WERI-Rb-1 (cell line): ENCODE results near the gene DOCK8.

Experiments used
- DNase-seq: peaks from one replicate; pipeline ENCODE4 v3.0.0-alpha.2; 2020
- H3K27ac ChIP-seq: fragments of 250-450 bp; sonication (Bioruptor Pico); 2 replicates; pipeline ENCODE4 v1.5.1; 2020; ENCODE audit warnings: mild to moderate bottlenecking, moderate library complexity
- H3K27me3 ChIP-seq: fragments of 250-450 bp; sonication (Bioruptor Pico); 2 replicates; pipeline ENCODE4 v1.5.1; 2021; ENCODE audit warnings: mild to moderate bottlenecking, low read depth, moderate library complexity; ENCODE audit not compliant: insufficient read depth, severe bottlenecking
- H3K36me3 ChIP-seq: fragments of 250-450 bp; sonication (Bioruptor Pico); 2 replicates; pipeline ENCODE4 v1.5.1; 2020; ENCODE audit warnings: mild to moderate bottlenecking, moderate library complexity
- H3K4me3 ChIP-seq: 2 replicates; pipeline ENCODE4 v1.5.1; 2011; ENCODE audit warnings: low read depth, mild to moderate bottlenecking, control low read depth, low read length
- H3K9me3 ChIP-seq: fragments of 250-450 bp; sonication (Bioruptor Pico); 2 replicates; pipeline ENCODE4 v1.5.1; 2021; ENCODE audit warnings: mild to moderate bottlenecking, moderate library complexity; ENCODE audit not compliant: severe bottlenecking
- CTCF ChIP-seq: IDR thresholded peaks from 2 replicates; pipeline ENCODE4 v1.5.1; 2011; ENCODE audit warnings: low read depth, mild to moderate bottlenecking, control low read depth, inconsistent platforms, low read length

DOCK8 gene

GRCh38 chr9:450561-450960 lies 235.9 kb downstream of the DOCK8 start:
- Histone ChIP-seq H3K9me3 (no peaks in the 10 kb centered on the region), H3K4me3 (no peak overlapping the region), H3K36me3 (peaks cover 28% of the 10 kb centered on the region), H3K27ac (no peak overlapping the region), H3K27me3 (no peaks in the 10 kb centered on the region)
- no peak for DNase-seq
- no peak for TF ChIP-seq CTCF

GRCh38 chr9:453832-454231 lies 239.2 kb downstream of the DOCK8 start:
- DNase-seq: no peak
- TF ChIP-seq CTCF: no peak

GRCh38 chr9:456365-456764 lies 241.7 kb downstream of the DOCK8 start:
- H3K4me3 ChIP-seq: no peak overlapping the region
- H3K36me3 ChIP-seq: peaks cover 8% of the 10 kb centered on the region
- no peak overlapping the region for H3K27ac ChIP-seq
- no peaks in the 10 kb centered on the region for H3K9me3 ChIP-seq
- no peaks in the 10 kb centered on the region for H3K27me3 ChIP-seq
- DNase-seq: no peak
- TF ChIP-seq CTCF: no peak

More at GRCh38 chr9:453832-454231, 239.2 kb downstream of the DOCK8 start:
- no peaks in the 10 kb centered on the region for H3K27me3 ChIP-seq
- peaks cover 20% of the 10 kb centered on the region for H3K36me3 ChIP-seq
- H3K27ac ChIP-seq: no peak overlapping the region
- H3K4me3 ChIP-seq: no peak overlapping the region
- no peaks in the 10 kb centered on the region for H3K9me3 ChIP-seq

GRCh38 chr9:458590-458989 lies 243.9 kb downstream of the DOCK8 start:
- H3K27me3 ChIP-seq: no peaks in the 10 kb centered on the region
- no peak overlapping the region for H3K27ac ChIP-seq
- TF ChIP-seq CTCF: no peak
- H3K9me3 ChIP-seq: no peaks in the 10 kb centered on the region
- no peak overlapping the region for H3K4me3 ChIP-seq
- DNase-seq: no peak
- peaks cover 6% of the 10 kb centered on the region; the same call in 1 of the 2 replicates for H3K36me3 ChIP-seq

GRCh38 chr9:459491-460444 lies 245.1 kb downstream of the DOCK8 start:
- H3K4me3 ChIP-seq: no peak overlapping the region
- DNase-seq: no peak
- H3K36me3 ChIP-seq: peaks cover 13% of the 10 kb centered on the region
- H3K27me3 ChIP-seq: no peaks in the 10 kb centered on the region
- TF ChIP-seq CTCF: peak; percentile 16; the same call in 1 of the 2 replicates
- H3K27ac ChIP-seq: no peak overlapping the region
- no peaks in the 10 kb centered on the region for H3K9me3 ChIP-seq

- H3K27ac ChIP-seq: no peak overlapping the region
- no peak for DNase-seq
- no peak for TF ChIP-seq CTCF
- H3K4me3 ChIP-seq: no peak overlapping the region
- H3K36me3 ChIP-seq: peaks cover 16% of the 10 kb centered on the region
- H3K27me3 ChIP-seq: no peaks in the 10 kb centered on the region
- H3K9me3 ChIP-seq: no peaks in the 10 kb centered on the region
Observed at GRCh38 chr9:462121-462520, 247.5 kb downstream of the DOCK8 start.
